ENCODE results near the gene CERK.

CERK gene

DNA sequence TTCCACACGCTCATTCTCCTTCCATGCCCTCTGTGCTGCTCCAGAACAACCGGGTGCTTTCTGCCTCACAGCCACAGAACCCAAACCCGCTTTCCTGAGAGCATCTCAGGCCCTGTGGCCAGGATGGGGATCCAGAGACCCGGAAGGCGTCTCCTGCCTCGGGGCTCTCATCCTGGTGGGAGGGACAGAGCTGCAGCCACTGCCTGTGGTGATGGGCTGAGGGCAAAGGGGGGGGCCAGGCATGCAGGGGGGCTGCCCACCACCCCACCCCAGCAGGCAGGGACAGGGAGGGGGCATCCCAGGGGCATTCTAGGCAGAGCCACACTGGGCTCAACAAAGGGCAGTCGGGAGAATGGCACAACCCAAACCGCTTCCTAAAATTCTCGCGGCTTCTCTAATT lies 41.4 kb downstream of the CERK start:
- DNase-seq = no peak

DNA sequence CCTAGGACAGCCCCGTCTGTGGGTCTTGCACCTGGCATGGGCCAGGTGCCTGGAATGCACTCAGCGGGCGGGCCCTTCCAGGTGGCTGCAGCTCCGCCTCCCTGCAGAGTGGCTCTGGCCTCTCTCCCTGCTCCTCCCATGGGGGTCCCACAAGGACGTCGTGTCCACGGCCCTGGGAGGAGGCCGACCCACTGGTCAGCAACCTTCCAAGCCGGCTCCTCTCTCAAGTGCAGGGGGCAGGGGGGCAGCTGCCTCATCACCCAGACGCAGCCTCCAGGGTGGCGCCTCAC lies 41.9 kb downstream of the CERK start:
- no peak for DNase-seq

DNA sequence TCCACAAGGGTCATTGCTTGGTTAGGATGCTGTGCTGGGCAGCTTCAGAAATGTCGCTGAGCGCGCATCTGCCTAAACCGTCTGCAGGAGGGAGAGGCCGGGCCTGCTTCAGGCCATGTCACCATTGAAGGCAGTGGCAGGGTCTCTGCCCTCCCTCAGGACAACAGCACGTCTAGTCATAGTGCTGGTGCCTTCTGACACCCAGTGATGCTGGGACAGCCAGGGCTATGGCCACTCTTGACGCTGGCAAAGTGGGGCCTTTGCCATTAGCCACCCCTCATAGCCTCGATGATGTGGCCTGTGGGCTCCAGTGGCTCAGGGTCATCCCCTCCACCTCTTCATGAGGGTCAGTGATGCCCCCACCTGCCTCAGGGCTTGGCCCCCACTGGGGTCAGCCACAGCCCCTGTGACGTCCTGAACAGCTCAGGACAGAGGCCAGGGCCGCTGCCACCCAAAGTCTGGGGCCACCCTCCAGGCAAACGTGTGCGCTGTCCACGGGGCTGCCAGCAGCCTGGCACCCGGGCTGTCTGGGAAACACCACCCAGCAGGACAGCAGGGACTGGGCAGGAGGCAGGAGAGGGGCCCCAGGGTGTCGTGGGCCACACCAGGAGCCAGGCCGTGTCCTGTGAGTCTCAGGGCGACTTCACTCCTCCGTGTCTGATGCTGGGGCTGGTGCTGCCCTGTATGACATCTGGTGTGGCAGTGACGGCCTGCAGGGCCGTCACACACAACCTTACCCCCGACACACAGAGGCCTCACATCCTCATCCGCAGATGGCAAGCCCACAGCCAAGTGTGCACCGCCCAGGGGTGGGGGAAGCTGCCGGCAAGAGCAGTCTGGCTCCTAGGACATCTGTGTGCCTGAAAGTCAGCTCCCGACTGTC lies 42.5 kb downstream of the CERK start:
- no peak for DNase-seq

DNA sequence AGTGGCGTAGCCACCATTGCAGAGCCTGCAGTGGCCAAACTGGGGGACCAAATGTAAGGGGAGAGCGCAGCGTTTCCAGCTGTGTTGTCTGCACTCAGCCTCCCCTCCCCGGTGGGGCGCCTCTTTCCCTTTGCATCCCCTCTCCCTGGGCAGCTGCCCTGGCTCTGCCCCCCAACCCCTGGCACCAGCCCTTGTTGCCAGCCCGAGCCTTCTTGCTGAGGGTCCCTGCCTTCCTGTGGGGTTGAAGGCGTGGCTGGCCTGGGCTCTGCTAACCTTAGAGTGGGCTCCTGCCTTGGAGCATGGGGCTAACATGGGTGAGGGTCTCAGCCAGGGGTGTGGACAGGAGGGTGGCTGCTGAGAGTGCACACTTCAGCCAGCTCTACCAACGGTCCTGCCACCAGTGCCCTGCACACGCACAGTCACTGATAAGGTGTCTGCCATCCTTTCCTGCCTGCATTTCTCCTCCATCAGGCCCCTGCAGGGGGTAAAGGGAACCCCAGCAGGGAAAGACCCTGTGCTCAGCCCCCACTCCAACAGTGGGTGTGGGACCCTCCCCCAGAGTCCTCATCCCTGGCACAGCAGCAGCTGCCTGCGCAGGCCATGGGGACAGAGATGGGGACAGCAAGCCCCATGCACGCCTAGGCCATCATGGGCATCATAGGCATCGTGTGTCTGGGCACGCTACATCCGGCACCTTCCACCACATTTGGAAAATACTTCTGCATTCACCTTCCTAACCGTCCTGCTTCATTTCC lies 43.5 kb downstream of the CERK start:
- DNase-seq = no peak

DNA sequence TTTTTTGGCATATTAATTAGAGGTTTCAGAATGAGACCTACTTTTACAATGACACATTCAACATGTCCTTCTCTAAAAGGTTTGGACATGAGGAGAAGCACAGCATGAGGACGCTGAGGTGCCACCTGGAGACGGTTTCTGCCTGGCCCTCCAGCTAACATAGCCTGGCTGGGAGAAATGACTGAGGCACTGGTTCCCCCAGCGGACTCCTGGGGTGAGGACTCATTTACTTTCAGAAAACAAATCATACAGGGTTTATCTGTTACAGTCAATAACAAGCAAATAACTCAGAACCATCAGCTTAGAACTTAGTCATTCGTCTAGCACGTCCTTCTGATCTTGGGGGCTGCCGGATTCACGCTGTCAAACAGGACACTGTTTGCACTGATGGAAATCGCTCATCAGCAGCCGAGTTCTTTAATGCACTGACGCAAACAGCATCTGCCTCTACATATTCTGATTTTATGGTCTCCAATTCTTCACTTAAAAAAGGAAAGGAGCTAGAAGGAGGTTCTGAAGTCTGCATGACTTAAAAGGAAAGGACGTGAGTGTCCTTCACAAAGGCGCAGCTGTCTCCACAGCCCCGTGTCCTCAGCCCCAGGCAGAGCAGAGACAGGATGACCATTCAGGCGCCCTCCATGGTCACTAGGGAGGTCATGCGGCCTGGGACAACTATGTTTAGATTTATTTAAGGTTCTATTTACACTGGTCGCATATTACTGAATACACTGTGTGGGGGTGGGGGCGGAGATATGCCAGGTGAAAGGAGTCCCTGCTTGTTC lies 44.2 kb downstream of the CERK start:
- DNase-seq = no peak

DNA sequence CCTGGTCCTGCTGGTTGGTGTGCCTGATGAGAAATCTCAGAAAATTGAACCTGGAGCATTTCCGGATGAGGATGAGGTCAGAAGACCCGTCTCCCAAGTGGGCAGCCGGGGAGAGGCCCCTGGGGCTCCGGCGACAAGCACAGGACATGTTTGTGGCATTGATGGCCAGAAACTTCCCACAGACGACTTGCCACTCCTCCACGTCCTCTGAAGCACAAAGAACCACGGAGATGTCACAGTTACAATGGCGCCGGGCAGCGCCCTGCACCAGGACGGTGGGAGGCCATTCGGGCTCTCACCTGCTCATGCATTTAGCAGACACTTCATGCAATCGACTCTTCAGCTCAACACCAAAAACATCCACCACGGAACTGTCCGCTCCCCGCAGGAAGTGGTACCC lies 46.5 kb downstream of the CERK start:
- DNase-seq = no peak

DNA sequence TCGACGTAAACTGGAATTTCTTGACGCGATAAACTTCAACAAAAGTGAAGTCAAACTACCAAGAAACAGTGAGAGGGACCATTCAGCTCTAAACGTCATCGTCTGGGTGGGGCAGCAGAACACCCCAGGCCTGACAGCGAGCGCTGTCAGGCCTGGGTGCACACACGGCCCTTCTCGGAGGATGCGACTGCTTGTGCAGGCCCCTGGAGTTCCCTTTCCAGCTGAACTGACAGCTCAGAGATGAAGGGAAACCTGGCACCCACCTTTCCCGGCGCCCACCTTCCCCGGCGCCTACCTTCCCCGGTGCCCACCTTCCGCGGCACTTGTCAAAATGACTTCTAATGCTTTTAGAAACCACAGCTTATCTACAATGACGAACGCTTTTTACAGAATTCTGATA lies 47.9 kb downstream of the CERK start:
- no peak for DNase-seq

DNA sequence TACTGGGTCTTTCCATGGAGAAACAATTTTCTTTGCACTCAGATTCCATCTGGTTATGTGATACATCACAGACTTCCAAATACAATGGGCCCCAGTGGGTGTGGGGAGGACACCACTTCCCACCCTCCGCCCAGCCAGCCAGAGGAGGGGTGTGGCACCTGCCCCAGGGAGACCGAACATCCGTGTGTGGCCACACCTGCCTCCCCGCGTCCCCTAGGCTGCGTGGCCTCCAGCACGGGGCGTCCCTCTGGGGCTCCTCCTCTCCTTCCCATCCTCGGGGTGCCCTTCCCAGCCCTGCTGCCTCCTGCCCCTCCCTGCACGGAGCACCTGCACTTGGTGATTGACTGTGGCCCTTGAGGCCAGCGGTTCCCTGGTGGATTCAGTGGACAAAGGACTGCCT lies 49.1 kb downstream of the CERK start:
- no peak for DNase-seq

DNA sequence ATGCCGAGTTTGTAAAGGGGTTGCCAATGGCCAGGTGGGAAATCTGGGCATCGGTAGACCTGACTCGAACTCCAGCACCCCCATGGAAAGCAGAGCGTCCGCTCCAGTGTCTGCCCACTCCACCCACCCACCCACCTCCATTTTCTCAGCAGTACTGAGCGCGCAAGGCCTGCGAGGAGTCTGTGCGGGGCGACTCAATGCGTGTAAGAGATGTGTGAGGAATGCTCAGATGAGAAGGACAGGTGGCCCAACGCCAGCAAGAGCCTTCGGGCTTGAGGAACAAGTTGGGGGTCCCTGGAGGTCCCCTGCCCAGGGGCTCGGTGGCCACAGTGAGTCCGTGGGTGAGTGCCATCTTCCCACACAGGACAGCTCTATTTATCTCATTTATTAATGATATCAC lies 50.6 kb downstream of the CERK start:
- no peak for DNase-seq

DNA sequence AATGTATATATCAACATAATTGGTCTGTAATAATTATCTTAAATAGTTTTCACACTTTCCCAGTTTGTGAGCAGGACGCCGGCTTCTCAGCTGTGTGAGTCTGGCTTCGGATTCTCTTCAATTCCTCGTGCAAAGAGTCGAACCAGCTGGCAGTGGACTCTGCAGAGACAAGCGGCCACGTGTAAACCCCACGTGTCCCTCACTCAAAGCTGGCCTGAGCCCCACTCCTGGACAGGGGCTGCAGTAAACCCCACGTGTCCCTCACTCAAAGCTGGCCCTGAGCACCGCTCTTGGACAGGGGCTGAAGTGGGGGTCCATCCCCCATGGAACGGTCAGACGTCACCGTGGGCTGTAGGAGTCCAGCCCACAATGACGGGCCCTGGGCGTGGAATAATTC lies 51.0 kb downstream of the CERK start:
- no peak for DNase-seq

DNA sequence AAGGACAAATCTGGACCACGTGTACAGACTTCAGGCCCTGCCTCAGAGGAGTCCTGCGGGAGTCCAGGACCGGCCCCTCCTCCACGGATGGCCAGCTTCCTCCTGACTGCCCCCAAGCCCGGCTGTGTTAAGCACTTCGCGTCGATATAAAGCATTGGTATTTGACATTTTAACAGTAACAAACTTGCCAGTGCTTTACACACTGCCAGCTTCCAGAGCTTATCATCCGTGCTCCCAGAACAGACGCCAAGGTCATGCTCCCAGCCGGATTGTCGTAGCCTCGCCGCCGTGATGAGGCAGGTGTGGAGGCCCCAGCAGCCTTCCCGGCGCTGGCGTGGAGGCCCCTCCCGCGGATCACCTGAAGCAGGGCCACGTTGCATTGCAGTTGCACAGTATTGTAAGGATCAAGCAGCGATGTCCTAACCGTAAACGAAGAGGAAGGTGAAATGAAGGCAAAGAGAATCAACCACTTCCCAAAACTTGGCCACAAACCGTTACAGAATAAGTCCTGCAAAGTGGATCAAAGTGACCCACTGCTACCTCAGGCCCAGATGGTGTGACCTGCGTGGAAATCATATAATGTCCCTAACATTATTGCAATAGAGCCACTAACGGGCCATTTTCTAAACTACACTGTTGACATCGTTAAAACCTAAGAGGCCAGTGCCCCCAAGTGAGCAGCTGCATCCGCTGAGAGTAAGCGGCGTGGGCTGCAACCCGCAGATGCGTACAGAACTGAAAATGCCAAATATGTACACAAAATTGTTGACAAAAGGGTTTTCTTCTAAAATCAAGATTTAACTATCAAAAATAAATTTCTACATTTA lies 51.6 kb downstream of the CERK start:
- DNase-seq = no peak

DNA sequence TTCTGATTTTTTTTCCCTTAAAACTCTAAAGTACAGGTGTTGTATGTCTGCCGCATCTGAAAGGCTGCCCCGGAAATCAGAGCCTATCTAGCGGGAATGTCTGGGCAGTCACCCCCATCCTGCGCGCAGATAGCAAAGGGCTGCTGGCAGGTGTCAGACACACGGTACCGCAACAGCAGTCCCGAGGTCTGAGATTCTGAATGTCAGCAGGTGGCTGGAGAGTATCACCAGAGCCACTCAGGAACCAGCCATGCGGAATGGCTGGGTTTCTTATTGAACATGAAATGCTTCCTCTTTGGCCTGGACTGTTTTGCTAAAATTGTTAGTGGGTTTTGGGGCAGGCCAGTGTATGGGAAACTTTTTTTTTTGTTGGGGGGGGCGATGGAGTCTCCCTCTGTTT lies 53.3 kb downstream of the CERK start:
- DNase-seq = no peak

DNA sequence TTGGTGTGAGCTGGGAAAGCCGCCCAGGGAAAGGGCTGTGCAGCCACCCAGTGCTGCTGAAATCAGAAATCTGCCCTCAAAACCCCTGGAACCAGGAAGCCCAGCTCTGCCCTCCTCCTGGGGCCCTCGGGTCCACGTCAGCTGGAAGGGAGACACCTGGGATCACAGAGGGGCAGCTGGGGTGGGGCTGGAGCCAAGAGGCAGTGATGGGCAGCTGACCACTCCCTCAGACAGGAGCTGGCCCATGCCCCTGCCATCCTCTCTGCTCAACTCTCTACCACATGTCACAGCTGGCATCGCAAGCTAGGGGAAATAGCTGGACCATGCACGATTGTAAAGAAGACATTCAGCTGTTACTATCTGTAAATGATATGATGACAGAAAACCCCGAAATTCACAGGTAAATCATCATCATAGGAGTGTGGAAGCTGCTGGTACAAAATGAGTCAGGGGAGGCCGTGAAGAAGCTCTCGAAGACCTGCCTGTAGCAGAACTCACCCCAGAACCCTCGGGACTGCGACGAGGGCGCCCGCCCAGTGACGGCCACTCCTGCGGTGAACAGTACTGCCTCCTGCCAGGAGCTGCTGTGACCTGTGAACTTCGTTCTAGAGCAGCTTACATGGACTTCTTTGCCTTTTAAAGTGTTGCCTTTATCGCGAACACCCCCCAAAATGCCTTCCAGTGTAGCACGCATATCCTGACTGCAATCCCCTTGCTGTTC lies 55.9 kb downstream of the CERK start:
- no peak for DNase-seq

DNA sequence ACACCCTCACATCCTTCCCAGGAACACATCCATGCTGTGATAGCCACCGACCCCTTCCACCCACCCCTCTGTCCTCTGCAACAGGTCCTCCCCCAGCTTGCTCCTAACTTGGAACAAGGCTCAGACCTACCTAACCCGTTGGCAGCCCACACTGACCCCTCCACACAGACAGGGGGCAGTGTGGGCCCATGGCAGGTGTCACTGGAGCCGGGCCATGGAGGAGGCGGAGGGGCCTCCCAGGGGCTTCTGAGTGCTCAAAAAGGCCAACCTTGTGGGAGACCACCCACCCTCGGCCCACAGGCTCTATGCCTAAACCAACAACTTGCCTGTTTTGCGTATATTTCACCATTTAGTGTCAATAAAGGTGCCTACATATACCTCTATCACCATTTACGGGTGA lies 57.0 kb downstream of the CERK start:
- DNase-seq = no peak

DNA sequence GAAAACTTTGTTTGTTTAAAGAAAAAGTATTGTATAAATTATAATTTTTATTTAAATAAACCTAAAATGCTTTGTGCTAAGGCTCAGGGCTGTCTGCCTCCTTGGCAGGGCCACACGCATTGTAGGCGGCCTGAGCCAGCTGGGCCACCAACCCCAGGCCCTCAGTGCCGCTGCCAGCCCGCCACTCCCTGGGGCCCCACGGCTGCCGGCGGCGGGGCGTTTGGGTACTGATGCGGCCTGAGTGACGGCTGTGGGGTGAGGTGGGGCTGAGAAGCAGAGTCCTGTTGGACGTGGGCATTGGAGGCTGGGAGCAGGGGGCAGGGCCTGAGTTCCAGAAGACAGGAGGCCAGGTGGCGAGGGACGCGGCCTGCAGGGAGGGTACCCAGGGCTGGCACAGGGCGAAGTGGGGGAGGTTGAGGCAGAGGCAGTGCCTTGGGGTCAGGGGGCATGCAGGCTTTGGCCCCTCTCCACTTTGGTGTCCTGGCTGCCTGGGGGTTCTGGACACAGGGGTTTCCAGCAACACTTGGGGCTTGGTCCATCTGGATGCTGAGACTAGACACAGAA lies 58.3 kb downstream of the CERK start:
- no peak for DNase-seq

DNA sequence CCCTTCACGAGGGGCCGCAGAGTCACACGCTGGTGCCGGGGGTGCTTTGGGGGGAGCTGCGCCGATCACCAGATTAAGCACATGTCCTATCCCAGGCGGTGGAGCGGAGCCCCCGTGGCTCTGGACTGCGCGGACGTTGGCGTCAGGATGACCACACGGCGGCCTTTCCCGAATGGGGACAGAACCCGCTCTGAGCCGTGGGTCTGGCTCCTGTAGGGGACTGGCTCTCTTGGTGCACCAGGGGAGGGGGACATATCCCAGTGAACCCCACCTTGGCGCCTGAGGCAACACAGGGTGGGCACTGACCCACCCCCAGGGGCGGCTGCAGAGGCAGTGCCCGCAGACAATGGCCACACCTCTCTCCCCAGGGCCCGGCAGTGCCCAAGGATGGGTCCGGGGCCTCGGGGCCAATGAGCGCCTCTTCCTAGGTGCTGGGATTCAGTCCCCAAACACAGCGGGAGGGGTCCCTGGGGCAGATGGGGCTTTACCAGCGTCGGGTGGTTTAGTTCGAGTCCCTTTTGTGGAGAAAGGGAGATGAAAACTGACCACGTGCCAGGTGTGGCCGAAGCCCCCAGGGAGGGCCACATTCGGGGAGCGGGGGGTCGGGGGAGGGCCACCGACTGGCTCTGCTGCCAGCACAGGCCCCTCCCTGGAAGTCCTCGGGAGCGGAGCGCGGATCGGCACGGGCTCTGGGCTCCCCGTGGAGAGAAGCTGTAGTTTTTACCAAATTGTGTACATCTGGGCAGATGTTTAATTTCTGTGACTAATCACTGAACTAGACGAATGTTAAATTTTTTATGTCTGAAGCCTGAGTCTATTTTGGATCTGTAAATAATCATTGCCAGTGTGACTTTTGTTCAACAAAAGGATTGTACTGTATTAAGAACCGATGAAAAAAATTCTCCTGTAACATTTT lies 59.0 kb downstream of the CERK start:
- DNase-seq = no peak

DNA sequence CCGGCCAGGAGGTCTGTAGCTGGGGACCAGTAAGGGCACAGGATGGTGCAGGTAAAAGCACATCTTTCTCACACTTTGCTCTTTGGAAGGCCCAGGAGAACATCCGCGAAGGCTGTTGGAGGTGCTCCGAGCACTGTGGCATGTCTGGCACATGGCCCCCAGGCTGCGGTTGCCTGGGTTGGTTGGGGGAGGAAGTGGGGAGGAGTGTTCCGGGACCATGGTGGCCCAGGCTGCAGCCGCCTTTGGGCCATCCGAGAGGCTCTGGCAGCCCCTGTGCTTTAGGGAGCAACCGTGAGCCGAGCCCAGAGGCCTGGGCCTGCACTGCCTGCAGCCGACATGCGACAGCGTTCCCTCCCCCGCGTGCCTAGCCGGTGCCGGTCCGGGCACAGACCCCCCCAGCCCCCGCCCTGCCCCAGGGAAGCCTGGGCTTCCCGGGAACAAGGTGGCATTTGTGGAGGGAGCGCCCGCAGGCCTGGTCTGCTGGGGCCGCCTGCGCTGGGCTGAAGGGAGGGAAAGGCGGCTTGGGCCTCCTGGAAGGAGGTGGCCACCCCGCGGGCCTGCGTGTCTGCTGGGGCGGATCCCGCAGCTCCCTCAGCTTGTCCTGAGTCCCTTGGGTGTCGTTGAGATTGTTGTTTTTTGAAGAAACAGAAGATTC lies 59.9 kb downstream of the CERK start:
- DNase-seq = no peak

DNA sequence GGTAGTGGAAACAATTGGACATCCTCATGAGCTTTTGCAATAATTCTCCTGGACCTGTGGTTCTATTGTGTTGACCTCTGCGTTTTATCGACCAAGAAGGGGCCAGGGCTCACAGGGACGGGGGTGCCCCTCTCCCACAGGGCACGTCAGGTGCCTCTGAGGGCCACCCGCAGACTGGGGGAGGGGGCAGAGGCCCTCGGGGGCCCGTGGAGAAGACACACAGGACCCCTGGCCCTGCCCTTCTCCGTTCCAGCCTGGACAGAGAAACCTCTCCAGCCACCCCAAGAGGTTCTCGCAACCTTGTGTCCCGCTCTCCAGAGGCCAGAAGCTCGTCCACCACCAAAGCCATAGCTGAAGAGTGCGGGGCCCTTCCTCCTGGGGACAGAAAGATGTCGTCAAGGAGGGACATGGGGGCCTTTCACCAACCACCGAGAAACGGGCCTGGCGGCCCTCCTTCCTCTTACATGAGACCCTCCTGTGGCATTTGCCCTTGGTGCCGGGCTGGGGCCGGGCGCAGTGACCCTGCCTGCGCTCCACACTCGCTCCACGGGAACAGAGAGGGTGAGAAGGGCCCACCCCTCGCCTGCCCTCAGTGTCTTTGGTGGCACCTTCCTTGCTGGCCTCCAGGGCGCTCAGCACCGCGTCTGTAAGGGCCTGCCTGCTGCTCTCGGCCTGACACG lies 60.6 kb downstream of the CERK start:
- no peak for DNase-seq

DNA sequence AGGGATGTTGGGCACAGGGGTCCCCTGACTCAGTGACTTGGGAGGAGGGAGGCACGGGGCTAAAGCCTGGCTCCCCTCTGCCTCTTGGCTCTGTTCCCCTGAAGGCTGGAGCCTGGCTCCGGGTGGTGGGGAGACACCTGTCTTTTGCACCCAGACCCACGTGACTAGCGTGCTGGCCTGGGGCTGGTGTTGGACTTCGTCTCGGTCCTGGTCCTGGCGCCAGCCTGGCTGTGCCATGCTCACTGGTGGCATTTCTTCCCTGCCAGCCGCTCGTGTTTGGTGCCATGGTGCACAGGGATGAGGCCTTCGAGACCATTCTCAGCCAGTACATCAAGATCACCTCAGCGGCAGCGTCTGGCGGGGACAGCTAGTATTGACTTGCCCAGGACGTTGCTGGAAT lies 61.2 kb downstream of the CERK start:
- DNase-seq = no peak

DNA sequence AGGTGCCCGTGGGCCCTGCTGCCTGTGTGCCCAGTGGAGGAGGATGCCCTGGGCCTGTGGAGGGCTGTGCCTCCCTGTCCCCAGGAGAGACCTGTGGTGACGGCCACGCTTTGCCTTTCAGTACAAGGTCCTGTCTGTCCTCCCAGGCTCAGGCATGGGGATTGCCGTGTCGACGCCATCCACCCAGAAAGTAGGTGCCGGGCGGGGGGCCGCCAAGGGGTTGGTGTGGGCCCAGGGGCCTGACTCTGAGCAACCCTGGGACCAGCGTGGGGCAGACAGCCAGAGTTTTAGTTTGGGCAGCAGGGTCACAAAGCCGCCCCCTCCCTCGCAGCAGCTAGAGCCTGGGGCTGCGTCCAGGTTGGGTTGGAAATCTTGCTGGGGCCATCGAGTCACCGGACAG lies 61.6 kb downstream of the CERK start:
- DNase-seq = no peak
